HL-60/S4 treated with phorbol 12-myristate 13-acetate at 8.2 ng/mL for 4 days and 3 days (cell line): ENCODE results near the gene NCKAP5.

Source experiments
- in situ Hi-C: fragments of 300-500 bp; cut with MboI; formaldehyde crosslinking; loops from 2 replicates; pipeline ENCODE4 v1.15.0; 2022; ENCODE audit warnings: low sequenced_read_pairs

NCKAP5 gene

GRCh38 chr2:133409581-133410285, 158.5 kb downstream of the NCKAP5 start:
- in situ Hi-C loops: no loop called here

GRCh38 chr2:133408671-133409070, 159.6 kb downstream of the NCKAP5 start:
- in situ Hi-C loops: no loop called here

GRCh38 chr2:133407341-133407740, 160.9 kb downstream of the NCKAP5 start:
- in situ Hi-C loops: no loop called here

GRCh38 chr2:133405252-133405651, 163.0 kb downstream of the NCKAP5 start:
- in situ Hi-C loops: no loop called here

- in situ Hi-C loops: no loop called here
Measured at GRCh38 chr2:133400411-133400810, 167.9 kb downstream of the NCKAP5 start.

- in situ Hi-C loops: no loop called here
Measured at GRCh38 chr2:133393895-133394294, 174.4 kb downstream of the NCKAP5 start.

- in situ Hi-C loops: no loop called here
Measured at GRCh38 chr2:133390156-133390555, 178.1 kb downstream of the NCKAP5 start.

GRCh38 chr2:133389569-133389968, 178.7 kb downstream of the NCKAP5 start:
- in situ Hi-C loops: no loop called here

GRCh38 chr2:133382566-133382965, 185.7 kb downstream of the NCKAP5 start:
- in situ Hi-C loops: no loop called here

GRCh38 chr2:133380991-133381390, 187.3 kb downstream of the NCKAP5 start:
- in situ Hi-C loops: no loop called here

- in situ Hi-C loops: no loop called here
Measured at GRCh38 chr2:133378928-133379549, 189.2 kb downstream of the NCKAP5 start.

- in situ Hi-C loops: no loop called here
Measured at GRCh38 chr2:133378386-133378785, 189.9 kb downstream of the NCKAP5 start.

- in situ Hi-C loops: no loop called here
Measured at GRCh38 chr2:133377599-133377998, 190.7 kb downstream of the NCKAP5 start.

GRCh38 chr2:133377021-133377481, 191.2 kb downstream of the NCKAP5 start:
- in situ Hi-C loops: no loop called here

- in situ Hi-C loops: no loop called here
Measured at GRCh38 chr2:133374781-133375180, 193.5 kb downstream of the NCKAP5 start.

- in situ Hi-C loops: no loop called here
Measured at GRCh38 chr2:133371286-133371685, 197.0 kb downstream of the NCKAP5 start.

GRCh38 chr2:133369901-133370658, 198.2 kb downstream of the NCKAP5 start:
- in situ Hi-C loops: no loop called here

- in situ Hi-C loops: no loop called here
Measured at GRCh38 chr2:133365117-133365516, 203.1 kb downstream of the NCKAP5 start.

GRCh38 chr2:133364636-133365035, 203.6 kb downstream of the NCKAP5 start:
- in situ Hi-C loops: no loop called here

- in situ Hi-C loops: no loop called here
Measured at GRCh38 chr2:133363884-133364283, 204.4 kb downstream of the NCKAP5 start.

GRCh38 chr2:133362061-133362476, 206.2 kb downstream of the NCKAP5 start:
- in situ Hi-C loops: no loop called here

- in situ Hi-C loops: no loop called here
Measured at GRCh38 chr2:133360882-133361281, 207.4 kb downstream of the NCKAP5 start.
